HepG2 (cell line): ENCODE data around the gene XRCC1. TPM values are rescaled to one million over a fixed set of nuclear protein-coding genes. Genes with fewer than 3 reads are reported as not detected.

Experiments used
- ATAC-seq: fragments of 200-7000 bp; cut with Tn5 transposase; 3 replicates; pipeline ENCODE4 v1.9.1; 2020; ENCODE audit warnings: mild to moderate bottlenecking, moderate library complexity
- BruUV-seq: library from RNA; stranded (reverse); fragments of 400-500 nt; replicated peaks from 2 replicates; lab custom pipeline; 2021; lab: Mats Ljungman, UMichigan
- CTCF ChIA-PET: fragments of 300-600 bp; formaldehyde crosslinking; extraction: SDS; loops from one replicate; lab custom pipeline; 2021; ENCODE audit warnings: low total read pairs, inconsistent platforms, low intra/inter-chr PET ratio; lab: Yijun Ruan, JAX
- POLR2A ChIA-PET: fragments of 350-600 bp; sonication (Branson Sonifier 250); formaldehyde crosslinking; loops from one replicate; lab custom pipeline; 2020; ENCODE audit warnings: antibody characterized with exemption, inconsistent platforms; lab: Yijun Ruan, JAX
- DNase-seq: peaks from one replicate; pipeline ENCODE4 v3.0.0-alpha.2; 2015; ENCODE audit warnings: low spot score
- FAIRE-seq: peaks from 3 replicates; lab custom pipeline; 2011; peaks lifted over from hg19 to GRCh38; lab: Jason Lieb, UNC
- H2AFZ ChIP-seq: one replicate; pipeline ENCODE4 v1.6.1; 2011; ENCODE audit warnings: low read length, inconsistent platforms
- H3K27ac ChIP-seq: fragments of 300-600 bp; 3 replicates; pipeline ENCODE4 v1.8.0; 2011; ENCODE audit warnings: mixed run types, mild to moderate bottlenecking, mixed read lengths, low read length, inconsistent platforms; ENCODE audit not compliant: insufficient read depth; ENCODE audit errors: extremely low read length
- H3K27me3 ChIP-seq, 2 experiments: fragments of 200-600 bp in 1 of 2; 2 replicates in 1 of 2; 3 replicates in 1 of 2; pipeline versions ENCODE4 v1.6.0 to v1.8.0; 2011; ENCODE audit warnings: low read length in 2 of 2, mild to moderate bottlenecking in 2 of 2, moderate library complexity in 2 of 2, inconsistent platforms in 1 of 2; ENCODE audit not compliant: insufficient read depth in 2 of 2, control insufficient read depth in 1 of 2
- H3K36me3 ChIP-seq, 2 experiments: fragments of 200-600 bp in 1 of 2; replicated peaks in 1 of 2; 2 replicates in 1 of 2; 3 replicates in 1 of 2; pipeline versions ENCODE4 v1.5.1 to v1.8.0; 2011; ENCODE audit warnings: low read length in 2 of 2, inconsistent platforms in 1 of 2; ENCODE audit not compliant: insufficient read depth in 2 of 2, control insufficient read depth in 1 of 2
- H3K4me1 ChIP-seq: 2 replicates; pipeline ENCODE4 v1.5.1; 2012; ENCODE audit warnings: low read length, inconsistent platforms; ENCODE audit not compliant: insufficient read depth
- H3K4me2 ChIP-seq: 2 replicates; pipeline ENCODE4 v1.6.0; 2011; ENCODE audit warnings: low read depth, low read length, inconsistent platforms
- H3K4me3 ChIP-seq, 3 experiments: fragments of 200-600 bp in 1 of 3; sonication (generic), shearing (Covaris generic) in 1 of 3; replicated peaks in 1 of 3; 2 replicates each; pipeline ENCODE4 v1.5.1; 2011 to 2016; ENCODE audit warnings: low read length in 3 of 3, inconsistent platforms in 2 of 3, low read depth in 2 of 3, mild to moderate bottlenecking in 2 of 3, control low read depth in 1 of 3, mixed read lengths in 1 of 3; ENCODE audit not compliant: insufficient read depth in 1 of 3
- H3K79me2 ChIP-seq: one replicate; pipeline ENCODE4 v1.6.1; 2011; ENCODE audit warnings: low read length, inconsistent platforms; ENCODE audit not compliant: insufficient read depth
- H3K9ac ChIP-seq: 2 replicates; pipeline ENCODE4 v1.6.0; 2011; ENCODE audit warnings: mild to moderate bottlenecking, low read depth, low read length, inconsistent platforms; ENCODE audit not compliant: insufficient read depth
- H3K9me3 ChIP-seq: 2 replicates; pipeline ENCODE4 v1.5.1; 2012; ENCODE audit warnings: mild to moderate bottlenecking, low read length
- H4K20me1 ChIP-seq: 2 replicates; pipeline ENCODE4 v1.6.0; 2011; ENCODE audit warnings: inconsistent platforms, mild to moderate bottlenecking, low read length, moderate library complexity; ENCODE audit not compliant: insufficient read depth
- E2F2 ChIP-seq: sonication (generic); formaldehyde crosslinking; IDR thresholded peaks from 2 replicates; pipeline ENCODE4 v1.4.0; 2020; ENCODE audit warnings: missing genetic modification reagents, borderline replicate concordance
- EED ChIP-seq: sonication (generic); formaldehyde crosslinking; IDR thresholded peaks from 2 replicates; pipeline ENCODE4 v1.5.0; 2020; ENCODE audit warnings: mild to moderate bottlenecking, missing genetic modification reagents
- ERF ChIP-seq: IDR thresholded peaks from 2 replicates; pipeline ENCODE4 v1.6.1; 2018; ENCODE audit warnings: missing biosample characterization, missing genetic modification reagents
- ESRRA ChIP-seq: sonication (generic); formaldehyde crosslinking; IDR thresholded peaks from 2 replicates; pipeline ENCODE4 v1.5.1; 2020; ENCODE audit warnings: mild to moderate bottlenecking, low read depth, missing genetic modification reagents
- HNRNPLL ChIP-seq: fragments of 200-400 bp; formaldehyde crosslinking; IDR thresholded peaks from 2 replicates; pipeline ENCODE4 v1.6.1; 2017; ENCODE audit warnings: mild to moderate bottlenecking, low read depth, low read length; ENCODE audit not compliant: poor library complexity, severe bottlenecking
- KAT7 ChIP-seq: IDR thresholded peaks from 2 replicates; pipeline ENCODE4 v1.6.1; 2018; ENCODE audit warnings: borderline replicate concordance, missing compliant biosample characterization
- KMT2A ChIP-seq: sonication (generic); formaldehyde crosslinking; IDR thresholded peaks from 2 replicates; pipeline ENCODE4 v1.4.0; 2020; ENCODE audit warnings: missing genetic modification reagents
- RARA ChIP-seq: IDR thresholded peaks from 2 replicates; pipeline ENCODE4 v1.6.1; 2016; ENCODE audit warnings: missing genetic modification reagents, missing compliant biosample characterization
- RERE ChIP-seq: IDR thresholded peaks from 2 replicates; pipeline ENCODE4 v1.6.1; 2016; ENCODE audit warnings: low read depth, missing genetic modification reagents, missing compliant biosample characterization
- SNAPC5 ChIP-seq: sonication (generic); formaldehyde crosslinking; IDR thresholded peaks from 2 replicates; pipeline ENCODE4 v1.8.1; 2023; ENCODE audit warnings: mild to moderate bottlenecking, missing genetic modification reagents, borderline replicate concordance
- YEATS4 ChIP-seq: sonication (generic); formaldehyde crosslinking; IDR thresholded peaks from 2 replicates; pipeline ENCODE4 v1.4.0; 2020; ENCODE audit warnings: missing genetic modification reagents, borderline replicate concordance
- YY1 ChIP-seq: IDR thresholded peaks from 2 replicates; pipeline ENCODE4 v1.6.1; 2011; ENCODE audit warnings: low read length, low read depth, moderate library complexity, mild to moderate bottlenecking; ENCODE audit not compliant: insufficient read depth, insufficient replicate concordance
- ZMYM4 ChIP-seq: sonication (generic); formaldehyde crosslinking; IDR thresholded peaks from 2 replicates; pipeline ENCODE4 v1.8.1; 2023; ENCODE audit warnings: mild to moderate bottlenecking, missing genetic modification reagents
- ZNF501 ChIP-seq: sonication (generic); formaldehyde crosslinking; IDR thresholded peaks from 2 replicates; pipeline ENCODE4 v1.5.1; 2020; ENCODE audit warnings: mild to moderate bottlenecking, moderate library complexity, missing genetic modification reagents
- ZNF605 ChIP-seq: sonication (generic); formaldehyde crosslinking; IDR thresholded peaks from 2 replicates; pipeline ENCODE4 v1.8.0; 2022; ENCODE audit warnings: mild to moderate bottlenecking, missing genetic modification reagents
- WGBS: methylation state at CpG from one replicate; pipeline ENCODE4 v1.1.6; 2017; ENCODE audit warnings: low lambda C conversion rate; 5-methylcytosine and 5-hydroxymethylcytosine counted together
- in situ Hi-C: cut with HindIII; loops from 2 replicates; pipeline ENCODE4 v1.10.0; 2017; ENCODE audit warnings: low pct_unique_long_range_greater_than_20kb; ENCODE audit not compliant: extremely low pct_ligation_motif_present
- intact Hi-C: fragments of 100-400 bp; cut with micrococcal nuclease; formaldehyde crosslinking; loops from one replicate; pipeline ENCODE4 v1.10.0; 2022; ENCODE audit not compliant: unreplicated experiment
- polyA plus RNA-seq, 8 experiments: library from polyadenylated mRNA; depleted of rRNA in 3 of 8; stranded (reverse) in 7 of 8; unstranded in 1 of 8; fragments of >200 nt; fragmentation: Illumina TruSeq in 4 of 8; extraction: Trizol in 4 of 8; gene quantifications; 2 replicates each; pipeline versions ENCODE4 v1.2.1 to v1.2.3, GENCODE V29; 2011 to 2016; ENCODE audit warnings: low read depth in 4 of 8, missing spikeins in 1 of 8, mixed read lengths in 1 of 8; ENCODE audit not compliant: insufficient read depth in 1 of 8
- total RNA-seq, 5 experiments: library from RNA; depleted of rRNA; stranded (reverse); fragments of >200 nt; fragmentation: Illumina TruSeq; extraction: Trizol; gene quantifications; 2 replicates each; pipeline ENCODE4 v1.2.3, GENCODE V29; 2016; ENCODE audit warnings: low read depth in 1 of 5

The XRCC1 gene
- total and polyA plus RNA-seq, 2 of the 13 experiments (the other 11 are each of a cell fraction or from before 2014, with no cell fraction given) = 24.7 to 26.3 TPM

- in situ Hi-C loops = no loop called here
- Histone ChIP-seq H3K4me1 (peaks cover 11% of the 10 kb centered on the region), H3K79me2 (peaks cover 13% of the 10 kb centered on the region), H3K9ac (peak within 1 kb of the TSS; percentile 73), H3K27ac (peak within 1 kb of the TSS; percentile 65), H4K20me1 (no peaks in the 10 kb centered on the region), H3K4me2 (peak within 1 kb of the TSS; percentile 88), H3K9me3 (no peaks in the 10 kb centered on the region), H3K36me3 (no peaks in the 10 kb centered on the region), H3K4me3 (peak within 1 kb of the TSS; percentile 83 to 87 (median 85)), H2AFZ (peak within 1 kb of the TSS; percentile 98), H3K27me3 (no peaks in the 10 kb centered on the region; a peak in 1 of 5 replicates)
- POLR2A ChIA-PET = no interaction called here
- WGBS = 13% methylated on average over 41 of the region's 54 CpGs
- no TSS peak for BruUV-seq
- peak; percentile 44 for DNase-seq
- CTCF ChIA-PET = no interaction called here
- no peak for FAIRE-seq
- peak; percentile 87 for ATAC-seq
- intact Hi-C loops = loop anchor here (10.0 kb wide), 1 partner anchor 68 kb away; the partner anchor contains the start of genes IRGQ and ZNF576
- TF ChIP-seq HNRNPLL (peak; percentile 92), ZNF501 (CRISPR knock-in tag) (peak; percentile 86), YEATS4 (CRISPR knock-in tag) (peak; percentile 41; the same call in 1 of the 2 replicates), KAT7 (CRISPR knock-in tag) (no peak), KMT2A (CRISPR knock-in tag) (peak; percentile 76), RARA (CRISPR knock-in tag) (peak; percentile 36; the same call in 1 of the 2 replicates), SNAPC5 (CRISPR knock-in tag) (peak; percentile 37; the same call in 1 of the 2 replicates), YY1 (peak; percentile 78), E2F2 (CRISPR knock-in tag) (no peak), ZNF605 (CRISPR knock-in tag) (0 out of 2 replicates have a peak, but pooled peaks have one; percentile 59), ZMYM4 (peak; percentile 42; the same call in 1 of the 2 replicates), ERF (CRISPR knock-in tag) (peak; percentile 56), RERE (no peak), EED (peak; percentile 29; the same call in 1 of the 2 replicates), ESRRA (CRISPR knock-in tag) (0 out of 2 replicates have a peak, but pooled peaks have one; percentile 26)
Observed at GRCh38 chr19:43526884-43527859, 48.2 kb downstream of the XRCC1 start, which contains the start of gene ETHE1. TSS of gene ETHE1 (minus strand) at chr19:43527201. CDS start at chr19:43527177, 24 bp downstream.
